IPS-NIHi7 (cell line): Measurements from ENCODE around the gene KCNMA1.

Experiments used
- DNase-seq: peaks from one replicate; pipeline ENCODE4 v3.0.0; 2012; ENCODE audit warnings: mixed read lengths; ENCODE audit errors: extremely low spot score

KCNMA1 gene

GRCh38 chr10:77338143-77338542 is 299.5 kb downstream of the KCNMA1 start:
- DNase-seq: no peak

GRCh38 chr10:77334501-77334900 is 303.1 kb downstream of the KCNMA1 start:
- no peak for DNase-seq

GRCh38 chr10:77333610-77334340 is 303.8 kb downstream of the KCNMA1 start:
- no peak for DNase-seq

GRCh38 chr10:77332256-77332655 is 305.4 kb downstream of the KCNMA1 start:
- DNase-seq: no peak

- peak; percentile 63 for DNase-seq
These were observed 309.3 kb downstream of the KCNMA1 start for GRCh38 chr10:77328272-77328816.

- DNase-seq: no peak
These were observed 312.4 kb downstream of the KCNMA1 start for GRCh38 chr10:77325233-77325537.

GRCh38 chr10:77321838-77322237 is 315.8 kb downstream of the KCNMA1 start:
- DNase-seq: no peak

GRCh38 chr10:77320971-77321471 is 316.6 kb downstream of the KCNMA1 start:
- no peak for DNase-seq

GRCh38 chr10:77319557-77319956 is 318.1 kb downstream of the KCNMA1 start:
- no peak for DNase-seq

GRCh38 chr10:77318739-77319138 is 318.9 kb downstream of the KCNMA1 start:
- DNase-seq: no peak

- no peak for DNase-seq
These were observed 320.4 kb downstream of the KCNMA1 start for GRCh38 chr10:77317221-77317620.

- no peak for DNase-seq
These were observed 322.0 kb downstream of the KCNMA1 start for GRCh38 chr10:77315496-77316129.

GRCh38 chr10:77313066-77313750 is 324.4 kb downstream of the KCNMA1 start:
- no peak for DNase-seq

GRCh38 chr10:77311186-77311585 is 326.4 kb downstream of the KCNMA1 start:
- DNase-seq: peak; percentile 78

- DNase-seq: no peak
These were observed 327.2 kb downstream of the KCNMA1 start for GRCh38 chr10:77310288-77310840.

GRCh38 chr10:77309509-77309908 is 328.1 kb downstream of the KCNMA1 start:
- no peak for DNase-seq

GRCh38 chr10:77309092-77309491 is 328.5 kb downstream of the KCNMA1 start:
- DNase-seq: no peak

- DNase-seq: no peak
These were observed 329.4 kb downstream of the KCNMA1 start for GRCh38 chr10:77308084-77308732.

- DNase-seq: no peak
These were observed 330.9 kb downstream of the KCNMA1 start for GRCh38 chr10:77306666-77307065.

GRCh38 chr10:77305650-77306632 is 331.7 kb downstream of the KCNMA1 start:
- DNase-seq: no peak

- DNase-seq: no peak
These were observed 333.4 kb downstream of the KCNMA1 start for GRCh38 chr10:77304192-77304591.
